Activated CD8-positive, alpha-beta memory T cell treated with anti-CD3 and anti-CD28 coated beads for 4 hours (primary cell): ENCODE measurements around the gene MTHFD1L.

Source experiments
- DNase-seq, 2 donors: peaks; one replicate each; pipeline ENCODE4 v3.0.0-alpha.2; 2020; ENCODE audit warnings: low read depth in 2 of 2

Gene MTHFD1L

DNA sequence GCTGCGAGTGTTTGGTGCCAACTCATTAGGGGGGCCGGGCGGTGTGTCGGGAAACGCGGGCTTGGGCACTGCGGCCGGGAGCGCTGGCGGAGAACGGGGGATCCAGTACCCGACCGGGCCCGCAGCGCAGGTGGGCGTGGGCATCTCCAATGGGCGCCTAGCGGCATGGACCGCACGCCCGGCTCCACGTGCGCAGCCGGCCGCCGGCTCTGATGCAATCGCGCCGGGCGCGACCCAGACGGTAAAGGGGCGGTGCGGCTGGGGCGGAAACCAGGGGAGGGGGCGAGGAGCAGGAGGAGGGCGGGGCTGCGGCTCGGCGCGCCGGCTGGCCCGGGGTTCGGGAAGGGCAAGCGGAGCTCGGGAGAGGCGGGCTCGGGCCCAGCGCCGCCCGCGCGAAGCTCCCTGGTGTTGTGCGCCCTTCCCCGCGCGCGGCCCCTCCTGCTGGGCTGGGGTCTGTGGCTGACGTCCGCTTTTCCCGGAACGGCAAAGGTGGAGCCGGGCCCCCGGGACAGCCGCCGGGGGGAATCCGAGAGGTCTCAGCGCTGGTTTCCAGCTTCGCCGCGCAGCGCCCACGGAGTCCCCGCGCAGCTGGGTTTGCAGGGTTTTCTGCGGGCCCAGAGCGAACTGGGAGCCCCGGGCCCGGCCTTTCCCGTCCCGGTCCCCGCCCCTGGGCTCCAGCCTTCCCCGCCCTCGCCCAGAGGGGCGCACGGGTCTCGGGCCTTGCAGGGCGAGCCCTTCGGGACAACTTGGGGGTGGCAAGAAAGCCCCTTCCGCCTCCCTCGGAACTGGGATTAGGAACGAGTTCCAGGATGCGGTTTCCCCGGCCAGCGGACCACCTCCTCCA is 867 bp downstream of the MTHFD1L start:
- peak; percentile 63 to 67 for DNase-seq

DNA sequence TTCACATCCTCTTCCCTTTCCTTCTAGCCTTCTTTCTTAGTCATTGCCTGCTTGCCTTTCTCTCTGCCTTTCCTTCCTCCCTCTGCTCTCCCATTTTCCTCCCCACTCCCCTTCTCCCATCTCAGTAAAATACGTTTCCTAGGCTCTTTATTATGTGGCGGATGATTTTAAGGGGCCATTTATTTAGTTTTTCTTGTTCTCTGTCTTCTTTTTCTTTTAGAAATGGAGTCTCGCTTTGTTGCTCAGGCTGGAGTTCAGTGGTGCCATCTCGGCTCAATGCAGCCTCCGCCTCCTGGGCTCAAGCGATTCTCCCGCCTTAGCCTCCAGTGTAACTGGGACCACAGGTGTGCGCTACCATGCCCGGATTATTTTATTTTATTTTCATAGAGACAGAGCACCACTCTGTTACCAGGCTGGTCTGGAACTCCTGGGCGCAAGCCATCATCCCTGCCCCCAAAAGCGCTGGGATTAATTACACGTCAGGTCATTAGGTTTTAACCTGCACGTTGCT is 1.5 kb downstream of the MTHFD1L start:
- no peak for DNase-seq

- DNase-seq, result no peak
Measured at GRCh38 chr6:150868759-150869158, 3.3 kb downstream of the MTHFD1L start.

GRCh38 chr6:150874179-150874578 is 8.7 kb downstream of the MTHFD1L start:
- no peak for DNase-seq

- DNase-seq, result no peak
Measured at GRCh38 chr6:150875841-150876240, 10.3 kb downstream of the MTHFD1L start.

- no peak for DNase-seq
Measured at GRCh38 chr6:150876598-150876997, 11.1 kb downstream of the MTHFD1L start.

DNA sequence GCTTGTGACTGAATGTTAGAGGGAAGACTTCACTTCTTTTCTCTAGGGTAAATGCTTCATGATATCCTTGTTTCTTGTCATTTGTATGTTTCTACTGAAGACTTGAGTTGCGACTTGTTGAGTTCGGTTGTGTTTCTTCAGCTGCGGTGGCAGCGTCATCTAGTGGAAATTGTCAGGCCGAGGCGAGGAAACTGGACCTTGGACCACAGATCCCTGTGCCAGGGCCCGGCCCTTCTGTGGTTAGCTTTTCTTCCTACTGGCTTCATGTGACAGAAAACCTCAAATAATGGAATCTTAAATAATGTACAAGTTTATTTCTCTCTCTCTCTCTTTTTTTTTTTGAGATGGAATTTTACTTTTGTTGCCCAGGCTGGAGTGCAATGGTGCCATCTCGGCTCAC is 12.4 kb downstream of the MTHFD1L start:
- DNase-seq, result no peak

DNA sequence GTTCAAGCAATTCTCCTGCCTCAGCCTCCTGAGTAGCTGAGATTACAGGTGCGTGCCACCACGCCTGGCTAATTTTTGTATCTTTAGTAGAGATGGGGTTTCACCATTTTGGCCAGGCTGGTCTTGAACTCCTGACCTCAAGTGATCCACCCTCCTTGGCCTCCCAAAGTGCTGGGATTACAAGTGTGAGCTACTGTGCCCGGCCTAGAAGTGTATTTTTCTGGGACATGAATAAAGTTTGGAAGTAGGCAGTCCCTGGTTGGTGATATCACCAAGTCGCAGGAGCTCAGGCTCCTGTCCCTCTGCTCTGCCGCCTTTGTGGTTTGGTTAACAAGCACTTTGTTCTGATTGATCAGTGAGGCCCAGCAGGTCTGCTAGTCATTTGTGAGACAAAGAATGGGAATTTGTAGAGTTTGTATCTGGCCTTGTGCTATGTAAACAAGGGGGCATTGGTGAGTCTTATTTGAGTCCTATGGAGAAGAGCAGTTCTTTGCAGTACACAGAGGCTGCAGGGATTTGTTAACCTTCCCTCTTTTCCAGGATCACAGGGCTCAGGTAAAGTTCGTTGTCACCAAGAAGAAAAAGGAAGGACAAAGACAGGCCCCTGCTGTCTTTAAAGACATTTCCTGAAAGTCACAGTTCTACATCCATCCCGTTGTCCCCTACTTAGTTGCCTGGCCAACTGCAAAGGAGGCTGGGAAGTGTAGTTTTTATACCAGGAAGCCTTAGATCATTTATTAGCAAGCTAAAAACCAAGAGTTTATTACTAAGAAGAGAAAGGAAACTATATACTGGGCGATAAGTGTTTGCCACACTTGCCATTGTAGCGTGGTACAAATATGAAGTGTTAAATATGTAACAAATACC is 13.1 kb downstream of the MTHFD1L start:
- DNase-seq, result no peak

GRCh38 chr6:150880336-150880735 is 14.8 kb downstream of the MTHFD1L start:
- no peak for DNase-seq

DNA sequence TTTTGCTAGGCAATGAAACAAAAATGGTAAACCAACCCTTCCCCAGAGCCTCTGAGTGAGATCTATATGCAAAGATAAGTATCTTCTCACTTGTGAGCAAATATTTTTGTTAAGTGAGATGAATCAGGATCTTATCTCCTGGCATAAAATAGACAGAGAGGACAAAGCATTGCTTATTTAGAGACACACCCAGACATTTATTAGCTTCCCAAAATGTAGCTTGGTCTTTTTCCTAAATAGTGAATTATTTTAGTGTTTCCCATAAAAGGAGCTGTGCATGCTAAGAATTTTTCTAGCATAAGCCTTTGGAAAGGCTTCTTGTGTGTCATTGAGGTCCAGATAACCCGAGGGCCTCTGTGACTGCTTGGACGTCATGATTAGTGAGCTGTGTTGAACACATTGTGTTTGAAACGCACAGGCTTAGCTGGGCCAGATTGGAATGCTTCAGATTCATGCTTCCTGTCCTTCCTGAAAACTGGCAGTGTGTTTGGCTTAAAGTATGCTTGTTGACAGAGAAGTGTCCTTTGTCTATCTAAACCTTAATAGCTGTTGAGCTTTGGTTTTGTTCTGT is 16.5 kb downstream of the MTHFD1L start:
- no peak for DNase-seq

- DNase-seq, result no peak
Measured at GRCh38 chr6:150883521-150883920, 18.0 kb downstream of the MTHFD1L start.

- no peak for DNase-seq
Measured at GRCh38 chr6:150886155-150886554, 20.7 kb downstream of the MTHFD1L start.

GRCh38 chr6:150887978-150888563 is 22.6 kb downstream of the MTHFD1L start:
- no peak for DNase-seq

GRCh38 chr6:150890346-150890745 is 24.8 kb downstream of the MTHFD1L start:
- DNase-seq, result no peak

GRCh38 chr6:150891888-150892485 is 26.5 kb downstream of the MTHFD1L start:
- peak; percentile 20 to 23 for DNase-seq

- DNase-seq, result no peak
Measured at GRCh38 chr6:150894191-150894744, 28.8 kb downstream of the MTHFD1L start.

GRCh38 chr6:150894935-150895552 is 29.5 kb downstream of the MTHFD1L start:
- no peak for DNase-seq

DNA sequence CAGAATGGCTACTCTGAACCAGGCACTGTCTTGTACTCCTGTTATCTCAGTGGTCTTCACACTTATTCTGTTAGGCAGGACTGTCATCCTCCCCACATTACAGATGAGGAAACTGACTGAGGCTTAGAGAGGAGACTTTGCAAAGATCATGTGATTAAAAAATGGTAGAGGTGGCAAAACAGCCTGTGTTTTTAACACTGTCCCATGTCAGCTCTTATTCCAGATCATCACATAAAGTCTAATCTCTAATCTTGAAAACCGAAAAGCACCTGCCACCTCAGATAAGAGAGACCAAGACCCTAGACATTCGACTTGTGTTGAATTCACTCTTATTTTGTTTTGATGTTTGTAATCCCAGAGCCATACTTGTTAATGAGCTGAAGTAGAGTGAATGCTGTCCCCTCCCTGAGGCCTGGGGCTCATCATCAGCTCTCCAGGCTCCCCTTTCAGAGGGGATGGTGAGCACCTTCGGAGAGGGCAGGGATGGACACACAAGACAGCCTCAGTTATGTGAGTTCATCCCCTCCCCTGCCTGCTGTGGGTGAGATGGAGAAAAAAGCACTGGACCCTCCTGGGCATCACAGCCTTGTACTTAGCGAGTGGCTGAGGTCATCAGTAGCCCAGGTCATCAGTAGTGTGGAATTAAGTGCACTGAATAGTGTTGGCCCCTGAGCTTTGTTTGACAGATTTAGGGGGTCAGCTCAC is 30.6 kb downstream of the MTHFD1L start:
- no peak for DNase-seq

GRCh38 chr6:150897400-150897943 is 32.0 kb downstream of the MTHFD1L start:
- DNase-seq, result no peak
